ENCODE measurements around the gene AHNAK2.

AHNAK2 gene

GRCh38 chr14:105011312-105011990 lies 33.3 kb upstream of the AHNAK2 start:
- DNase-seq (ENCODE audit: low read depth), result no peak

- no peak for DNase-seq (ENCODE audit: low read depth)
Measured at GRCh38 chr14:105010891-105011291, 32.7 kb upstream of the AHNAK2 start.

- no peak for DNase-seq (ENCODE audit: low read depth)
Measured at GRCh38 chr14:105010106-105010505, 31.9 kb upstream of the AHNAK2 start.

- DNase-seq (ENCODE audit: low read depth), result no peak
Measured at GRCh38 chr14:105007593-105008264, 29.6 kb upstream of the AHNAK2 start.

- no peak for DNase-seq (ENCODE audit: low read depth)
Measured at GRCh38 chr14:105006831-105007592, 28.8 kb upstream of the AHNAK2 start.

GRCh38 chr14:105005929-105006830 lies 28.0 kb upstream of the AHNAK2 start:
- no peak for DNase-seq (ENCODE audit: low read depth)

GRCh38 chr14:105005329-105005928 lies 27.3 kb upstream of the AHNAK2 start:
- no peak for DNase-seq (ENCODE audit: low read depth)

- DNase-seq (ENCODE audit: low read depth), result no peak
Measured at GRCh38 chr14:104999361-104999760, 21.2 kb upstream of the AHNAK2 start.

GRCh38 chr14:104998801-104999200 lies 20.6 kb upstream of the AHNAK2 start:
- no peak for DNase-seq (ENCODE audit: low read depth)

GRCh38 chr14:104996483-104996882 lies 18.3 kb upstream of the AHNAK2 start:
- no peak for DNase-seq (ENCODE audit: low read depth)

- no peak for DNase-seq (ENCODE audit: low read depth)
Measured at GRCh38 chr14:104996032-104996431, 17.9 kb upstream of the AHNAK2 start.

GRCh38 chr14:104994978-104995377 lies 16.8 kb upstream of the AHNAK2 start:
- no peak for DNase-seq (ENCODE audit: low read depth)

GRCh38 chr14:104993808-104994591 lies 15.8 kb upstream of the AHNAK2 start:
- no peak for DNase-seq (ENCODE audit: low read depth)

- DNase-seq (ENCODE audit: low read depth), result no peak
Measured at GRCh38 chr14:104993306-104993705, 15.1 kb upstream of the AHNAK2 start.

- no peak for DNase-seq (ENCODE audit: low read depth)
Measured at GRCh38 chr14:104992501-104992900, 14.3 kb upstream of the AHNAK2 start.

- no peak for DNase-seq (ENCODE audit: low read depth)
Measured at GRCh38 chr14:104991896-104992230, 13.7 kb upstream of the AHNAK2 start.

- DNase-seq (ENCODE audit: low read depth), result no peak
Measured at GRCh38 chr14:104989951-104990303, 11.8 kb upstream of the AHNAK2 start.

GRCh38 chr14:104989236-104989950 lies 11.2 kb upstream of the AHNAK2 start:
- no peak for DNase-seq (ENCODE audit: low read depth)

- DNase-seq (ENCODE audit: low read depth), result no peak
Measured at GRCh38 chr14:104986487-104987164, 8.5 kb upstream of the AHNAK2 start.
